OCI-M2 (cell line): ENCODE measurements around the gene KLHL35.
A peak's percentile ranks its signal among the peaks of the same experiment; 100 is the strongest.
"Not testable (repeated sequence)": the region's sequence is repeated elsewhere in the genome, so short reads cannot be mapped to it uniquely, and the experiment has no call there.

Source experiments
- DNase-seq: peaks from one replicate; lab custom pipeline; 2025; ENCODE audit not compliant: unreplicated experiment; lab: John Stamatoyannopoulos, UW

Gene KLHL35

GRCh38 chr11:75394085-75394840, 38.7 kb downstream of the KLHL35 start:
- DNase-seq = no peak

- no peak for DNase-seq
Measured at GRCh38 chr11:75389925-75390324, 43.1 kb downstream of the KLHL35 start.

GRCh38 chr11:75389276-75389605, 43.8 kb downstream of the KLHL35 start:
- no peak for DNase-seq

- DNase-seq = no peak
Measured at GRCh38 chr11:75388386-75389275, 44.4 kb downstream of the KLHL35 start.

GRCh38 chr11:75387736-75388294, 45.2 kb downstream of the KLHL35 start:
- DNase-seq = no peak

- no peak for DNase-seq
Measured at GRCh38 chr11:75386942-75387630, 45.9 kb downstream of the KLHL35 start.

- peak; percentile 51 for DNase-seq
Measured at GRCh38 chr11:75384438-75385080, 48.4 kb downstream of the KLHL35 start.

GRCh38 chr11:75383246-75383645, 49.8 kb downstream of the KLHL35 start:
- DNase-seq = no peak

GRCh38 chr11:75380716-75381420, 52.1 kb downstream of the KLHL35 start:
- no peak for DNase-seq

- no peak for DNase-seq
Measured at GRCh38 chr11:75380245-75380644, 52.8 kb downstream of the KLHL35 start.

GRCh38 chr11:75378776-75379175, 54.2 kb downstream of the KLHL35 start:
- DNase-seq = not testable (repeated sequence)

GRCh38 chr11:75376175-75376574, 56.8 kb downstream of the KLHL35 start:
- DNase-seq = no peak

- DNase-seq = no peak
Measured at GRCh38 chr11:75375626-75376025, 57.4 kb downstream of the KLHL35 start.

GRCh38 chr11:75374646-75375045, 58.4 kb downstream of the KLHL35 start:
- DNase-seq = no peak

GRCh38 chr11:75373201-75373600, 59.8 kb downstream of the KLHL35 start:
- no peak for DNase-seq
